ENCODE measurements around the gene RBMS1.

RBMS1 gene

GRCh38 chr2:160264308-160264707 lies 229.3 kb downstream of the RBMS1 start:
- TF ChIP-seq, protein P1, sequence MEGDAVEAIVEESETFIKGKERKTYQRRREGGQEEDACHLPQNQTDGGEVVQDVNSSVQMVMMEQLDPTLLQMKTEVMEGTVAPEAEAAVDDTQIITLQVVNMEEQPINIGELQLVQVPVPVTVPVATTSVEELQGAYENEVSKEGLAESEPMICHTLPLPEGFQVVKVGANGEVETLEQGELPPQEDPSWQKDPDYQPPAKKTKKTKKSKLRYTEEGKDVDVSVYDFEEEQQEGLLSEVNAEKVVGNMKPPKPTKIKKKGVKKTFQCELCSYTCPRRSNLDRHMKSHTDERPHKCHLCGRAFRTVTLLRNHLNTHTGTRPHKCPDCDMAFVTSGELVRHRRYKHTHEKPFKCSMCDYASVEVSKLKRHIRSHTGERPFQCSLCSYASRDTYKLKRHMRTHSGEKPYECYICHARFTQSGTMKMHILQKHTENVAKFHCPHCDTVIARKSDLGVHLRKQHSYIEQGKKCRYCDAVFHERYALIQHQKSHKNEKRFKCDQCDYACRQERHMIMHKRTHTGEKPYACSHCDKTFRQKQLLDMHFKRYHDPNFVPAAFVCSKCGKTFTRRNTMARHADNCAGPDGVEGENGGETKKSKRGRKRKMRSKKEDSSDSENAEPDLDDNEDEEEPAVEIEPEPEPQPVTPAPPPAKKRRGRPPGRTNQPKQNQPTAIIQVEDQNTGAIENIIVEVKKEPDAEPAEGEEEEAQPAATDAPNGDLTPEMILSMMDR (IDR thresholded peaks at IDR 0.05; ENCODE audit: low read depth, low read length, missing control alignments) = no peak
- DNase-seq (ENCODE audit: extremely low read depth, low read depth) = no peak
- H3K4me3 ChIP-seq (replicated peaks; ENCODE audit: low read depth, low read length) = no peak overlapping the region

GRCh38 chr2:160261732-160262131 lies 231.9 kb downstream of the RBMS1 start:
- no peak overlapping the region for H3K4me3 ChIP-seq (replicated peaks; ENCODE audit: low read depth, low read length)
- DNase-seq (ENCODE audit: extremely low read depth, low read depth) = no peak
- TF ChIP-seq, protein P1 (IDR thresholded peaks at IDR 0.05; ENCODE audit: low read depth, low read length, missing control alignments) = no peak

- TF ChIP-seq, protein P1 (IDR thresholded peaks at IDR 0.05; ENCODE audit: low read depth, low read length, missing control alignments) = no peak
- H3K4me3 ChIP-seq (replicated peaks; ENCODE audit: low read depth, low read length) = no peak overlapping the region
- no peak for DNase-seq (ENCODE audit: extremely low read depth, low read depth)
Observed at GRCh38 chr2:160258492-160258805, 235.2 kb downstream of the RBMS1 start.

DNA sequence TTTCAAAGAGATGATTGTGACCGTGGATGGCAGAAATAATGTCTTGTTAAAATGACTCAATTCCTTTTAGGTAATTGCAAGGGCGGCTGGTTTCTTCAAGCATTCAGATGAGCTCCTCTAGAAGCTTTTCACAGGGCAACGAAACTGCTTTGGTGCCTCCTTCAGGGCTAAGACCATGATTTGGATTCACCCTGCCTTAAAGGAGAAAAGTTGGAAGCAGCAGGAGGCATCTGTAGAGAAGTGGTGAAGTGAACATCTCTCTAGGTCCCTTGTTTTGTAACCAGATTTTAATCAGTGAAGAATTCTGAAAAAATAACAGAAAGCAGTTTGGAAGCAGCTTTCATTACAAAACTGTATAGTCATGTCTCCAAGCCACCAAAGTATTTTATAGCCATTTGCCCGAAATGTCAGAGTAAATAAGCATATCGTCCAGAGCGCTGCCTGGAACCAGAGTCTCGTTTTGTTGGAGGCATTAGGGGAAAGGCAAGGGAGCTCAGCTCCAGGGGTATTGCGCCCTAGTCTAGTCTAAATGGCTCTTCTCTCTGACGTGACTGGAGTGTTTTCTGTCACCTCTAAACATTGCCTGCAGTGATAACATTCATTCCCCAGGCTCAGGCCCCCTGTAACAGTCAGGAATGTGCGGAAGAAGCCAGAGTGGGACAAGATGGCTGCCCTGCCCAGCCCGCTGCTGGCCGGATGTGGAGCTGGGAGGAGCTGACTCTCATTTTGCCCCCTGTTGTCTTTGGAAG lies 235.7 kb downstream of the RBMS1 start:
- DNase-seq (ENCODE audit: extremely low read depth, low read depth) = no peak
- TF ChIP-seq, protein P1 (IDR thresholded peaks at IDR 0.05; ENCODE audit: low read depth, low read length, missing control alignments) = no peak
- H3K4me3 ChIP-seq (replicated peaks; ENCODE audit: low read depth, low read length) = no peak overlapping the region

GRCh38 chr2:160257041-160257742 lies 236.4 kb downstream of the RBMS1 start:
- no peak overlapping the region for H3K4me3 ChIP-seq (replicated peaks; ENCODE audit: low read depth, low read length)
- no peak for DNase-seq (ENCODE audit: extremely low read depth, low read depth)
- TF ChIP-seq, protein P1 (IDR thresholded peaks at IDR 0.05; ENCODE audit: low read depth, low read length, missing control alignments) = no peak

- no peak for DNase-seq (ENCODE audit: extremely low read depth, low read depth)
- no peak overlapping the region for H3K4me3 ChIP-seq (replicated peaks; ENCODE audit: low read depth, low read length)
- TF ChIP-seq, protein P1 (IDR thresholded peaks at IDR 0.05; ENCODE audit: low read depth, low read length, missing control alignments) = no peak
Observed at GRCh38 chr2:160256507-160256906, 237.1 kb downstream of the RBMS1 start.

Measured in HFF-Myc (cell line).